Measurements from ENCODE around the gene INSR.

INSR gene

DNA sequence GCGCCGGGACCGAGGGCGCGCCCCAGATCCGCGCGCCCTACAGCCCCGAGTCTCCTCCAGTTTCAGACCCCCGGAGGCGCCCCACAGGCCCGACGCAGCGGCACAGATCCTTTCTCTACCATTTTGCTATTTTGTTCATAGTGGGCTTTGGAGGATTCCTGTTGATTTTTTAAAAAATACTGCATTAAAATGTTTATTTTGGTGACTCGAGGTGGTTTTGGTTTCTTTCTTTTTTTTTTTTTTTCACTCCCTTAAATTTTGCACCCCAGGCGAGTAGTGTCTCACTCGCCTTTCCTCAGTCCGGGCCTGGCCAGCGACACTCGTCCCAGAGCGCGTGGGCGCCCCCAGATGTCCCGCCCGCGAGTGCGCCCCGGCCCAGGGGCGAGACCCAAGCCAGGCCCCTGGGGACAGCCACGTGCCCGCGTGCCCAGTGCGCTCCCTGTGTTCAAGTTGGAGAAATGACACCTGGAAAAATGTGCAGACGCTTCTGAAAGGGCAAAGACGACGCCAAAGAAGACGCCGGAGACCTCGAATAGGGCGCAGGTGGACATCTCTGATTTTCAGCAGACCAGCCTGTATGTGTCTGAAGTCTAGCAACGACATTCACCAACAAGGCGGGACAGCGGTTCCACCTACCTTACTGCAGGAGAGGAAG, 471 bp upstream of the INSR start (continued):
- TF ChIP-seq, protein P1, sequence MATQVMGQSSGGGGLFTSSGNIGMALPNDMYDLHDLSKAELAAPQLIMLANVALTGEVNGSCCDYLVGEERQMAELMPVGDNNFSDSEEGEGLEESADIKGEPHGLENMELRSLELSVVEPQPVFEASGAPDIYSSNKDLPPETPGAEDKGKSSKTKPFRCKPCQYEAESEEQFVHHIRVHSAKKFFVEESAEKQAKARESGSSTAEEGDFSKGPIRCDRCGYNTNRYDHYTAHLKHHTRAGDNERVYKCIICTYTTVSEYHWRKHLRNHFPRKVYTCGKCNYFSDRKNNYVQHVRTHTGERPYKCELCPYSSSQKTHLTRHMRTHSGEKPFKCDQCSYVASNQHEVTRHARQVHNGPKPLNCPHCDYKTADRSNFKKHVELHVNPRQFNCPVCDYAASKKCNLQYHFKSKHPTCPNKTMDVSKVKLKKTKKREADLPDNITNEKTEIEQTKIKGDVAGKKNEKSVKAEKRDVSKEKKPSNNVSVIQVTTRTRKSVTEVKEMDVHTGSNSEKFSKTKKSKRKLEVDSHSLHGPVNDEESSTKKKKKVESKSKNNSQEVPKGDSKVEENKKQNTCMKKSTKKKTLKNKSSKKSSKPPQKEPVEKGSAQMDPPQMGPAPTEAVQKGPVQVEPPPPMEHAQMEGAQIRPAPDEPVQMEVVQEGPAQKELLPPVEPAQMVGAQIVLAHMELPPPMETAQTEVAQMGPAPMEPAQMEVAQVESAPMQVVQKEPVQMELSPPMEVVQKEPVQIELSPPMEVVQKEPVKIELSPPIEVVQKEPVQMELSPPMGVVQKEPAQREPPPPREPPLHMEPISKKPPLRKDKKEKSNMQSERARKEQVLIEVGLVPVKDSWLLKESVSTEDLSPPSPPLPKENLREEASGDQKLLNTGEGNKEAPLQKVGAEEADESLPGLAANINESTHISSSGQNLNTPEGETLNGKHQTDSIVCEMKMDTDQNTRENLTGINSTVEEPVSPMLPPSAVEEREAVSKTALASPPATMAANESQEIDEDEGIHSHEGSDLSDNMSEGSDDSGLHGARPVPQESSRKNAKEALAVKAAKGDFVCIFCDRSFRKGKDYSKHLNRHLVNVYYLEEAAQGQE (tag by site-specific recombination; IDR thresholded peaks at IDR 0.05) = peak; percentile 47; the same call in 1 of the 2 replicates
- TF ChIP-seq BCL11B (tag by site-specific recombination; IDR thresholded peaks at IDR 0.05; ENCODE audit: low read depth) (no peak), ZNF776 (tag by site-specific recombination; IDR thresholded peaks at IDR 0.05; ENCODE audit: borderline replicate concordance) (no peak), ZNF560 (tag by site-specific recombination; IDR thresholded peaks at IDR 0.05; ENCODE audit: borderline replicate concordance) (no peak), ZNF140 (tag by site-specific recombination; IDR thresholded peaks at IDR 0.05) (no peak), GFI1B (tag by site-specific recombination; IDR thresholded peaks at IDR 0.05) (no peak), ZNF843 (tag by site-specific recombination; IDR thresholded peaks at IDR 0.05) (0 out of 2 replicates have a peak, but pooled peaks have one; percentile 13), GLIS1 (tag by site-specific recombination; IDR thresholded peaks at IDR 0.05) (peak; percentile 62), ZSCAN23 (tag by site-specific recombination; IDR thresholded peaks at IDR 0.05) (no peak), ZNF174 (tag by site-specific recombination; IDR thresholded peaks at IDR 0.05) (no peak), HOXC10 (CRISPR knock-in tag; IDR thresholded peaks at IDR 0.05) (no peak), ZNF19 (tag by site-specific recombination; IDR thresholded peaks at IDR 0.05; ENCODE audit: low read depth) (no peak), ZNF571 (tag by site-specific recombination; IDR thresholded peaks at IDR 0.05) (no peak), FEZF1 (tag by site-specific recombination; IDR thresholded peaks at IDR 0.05) (no peak), ZNF777 (tag by site-specific recombination; IDR thresholded peaks at IDR 0.05; ENCODE audit: borderline replicate concordance) (no peak), GLIS2 (tag by site-specific recombination; IDR thresholded peaks at IDR 0.05) (peak; percentile 68; the same call in 1 of the 2 replicates), ZEB2 (tag by site-specific recombination; IDR thresholded peaks at IDR 0.05) (peak; percentile 51; the same call in 1 of the 2 replicates), ZNF112 (tag by site-specific recombination; IDR thresholded peaks at IDR 0.05) (no peak)
- TF ChIP-seq, protein P2, sequence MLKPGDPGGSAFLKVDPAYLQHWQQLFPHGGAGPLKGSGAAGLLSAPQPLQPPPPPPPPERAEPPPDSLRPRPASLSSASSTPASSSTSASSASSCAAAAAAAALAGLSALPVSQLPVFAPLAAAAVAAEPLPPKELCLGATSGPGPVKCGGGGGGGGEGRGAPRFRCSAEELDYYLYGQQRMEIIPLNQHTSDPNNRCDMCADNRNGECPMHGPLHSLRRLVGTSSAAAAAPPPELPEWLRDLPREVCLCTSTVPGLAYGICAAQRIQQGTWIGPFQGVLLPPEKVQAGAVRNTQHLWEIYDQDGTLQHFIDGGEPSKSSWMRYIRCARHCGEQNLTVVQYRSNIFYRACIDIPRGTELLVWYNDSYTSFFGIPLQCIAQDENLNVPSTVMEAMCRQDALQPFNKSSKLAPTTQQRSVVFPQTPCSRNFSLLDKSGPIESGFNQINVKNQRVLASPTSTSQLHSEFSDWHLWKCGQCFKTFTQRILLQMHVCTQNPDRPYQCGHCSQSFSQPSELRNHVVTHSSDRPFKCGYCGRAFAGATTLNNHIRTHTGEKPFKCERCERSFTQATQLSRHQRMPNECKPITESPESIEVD (tag by site-specific recombination; IDR thresholded peaks at IDR 0.05) = no peak
- TF ChIP-seq, protein P3, sequence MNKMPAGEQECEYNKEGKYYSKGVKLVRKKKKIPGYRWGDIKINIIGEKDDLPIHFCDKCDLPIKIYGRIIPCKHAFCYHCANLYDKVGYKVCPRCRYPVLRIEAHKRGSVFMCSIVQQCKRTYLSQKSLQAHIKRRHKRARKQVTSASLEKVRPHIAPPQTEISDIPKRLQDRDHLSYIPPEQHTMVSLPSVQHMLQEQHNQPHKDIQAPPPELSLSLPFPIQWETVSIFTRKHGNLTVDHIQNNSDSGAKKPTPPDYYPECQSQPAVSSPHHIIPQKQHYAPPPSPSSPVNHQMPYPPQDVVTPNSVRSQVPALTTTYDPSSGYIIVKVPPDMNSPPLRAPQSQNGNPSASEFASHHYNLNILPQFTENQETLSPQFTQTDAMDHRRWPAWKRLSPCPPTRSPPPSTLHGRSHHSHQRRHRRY (tag by site-specific recombination; IDR thresholded peaks at IDR 0.05) = no peak
- TF ChIP-seq, protein P4, sequence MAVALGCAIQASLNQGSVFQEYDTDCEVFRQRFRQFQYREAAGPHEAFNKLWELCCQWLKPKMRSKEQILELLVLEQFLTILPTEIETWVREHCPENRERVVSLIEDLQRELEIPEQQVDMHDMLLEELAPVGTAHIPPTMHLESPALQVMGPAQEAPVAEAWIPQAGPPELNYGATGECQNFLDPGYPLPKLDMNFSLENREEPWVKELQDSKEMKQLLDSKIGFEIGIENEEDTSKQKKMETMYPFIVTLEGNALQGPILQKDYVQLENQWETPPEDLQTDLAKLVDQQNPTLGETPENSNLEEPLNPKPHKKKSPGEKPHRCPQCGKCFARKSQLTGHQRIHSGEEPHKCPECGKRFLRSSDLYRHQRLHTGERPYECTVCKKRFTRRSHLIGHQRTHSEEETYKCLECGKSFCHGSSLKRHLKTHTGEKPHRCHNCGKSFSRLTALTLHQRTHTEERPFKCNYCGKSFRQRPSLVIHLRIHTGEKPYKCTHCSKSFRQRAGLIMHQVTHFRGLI (tag by site-specific recombination; IDR thresholded peaks at IDR 0.05) = 0 out of 2 replicates have a peak, but pooled peaks have one; percentile 15
- TF ChIP-seq, protein P5, sequence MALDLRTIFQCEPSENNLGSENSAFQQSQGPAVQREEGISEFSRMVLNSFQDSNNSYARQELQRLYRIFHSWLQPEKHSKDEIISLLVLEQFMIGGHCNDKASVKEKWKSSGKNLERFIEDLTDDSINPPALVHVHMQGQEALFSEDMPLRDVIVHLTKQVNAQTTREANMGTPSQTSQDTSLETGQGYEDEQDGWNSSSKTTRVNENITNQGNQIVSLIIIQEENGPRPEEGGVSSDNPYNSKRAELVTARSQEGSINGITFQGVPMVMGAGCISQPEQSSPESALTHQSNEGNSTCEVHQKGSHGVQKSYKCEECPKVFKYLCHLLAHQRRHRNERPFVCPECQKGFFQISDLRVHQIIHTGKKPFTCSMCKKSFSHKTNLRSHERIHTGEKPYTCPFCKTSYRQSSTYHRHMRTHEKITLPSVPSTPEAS (tag by site-specific recombination; IDR thresholded peaks at IDR 0.05) = 0 out of 2 replicates have a peak, but pooled peaks have one; percentile 19
- TF ChIP-seq, protein P6, sequence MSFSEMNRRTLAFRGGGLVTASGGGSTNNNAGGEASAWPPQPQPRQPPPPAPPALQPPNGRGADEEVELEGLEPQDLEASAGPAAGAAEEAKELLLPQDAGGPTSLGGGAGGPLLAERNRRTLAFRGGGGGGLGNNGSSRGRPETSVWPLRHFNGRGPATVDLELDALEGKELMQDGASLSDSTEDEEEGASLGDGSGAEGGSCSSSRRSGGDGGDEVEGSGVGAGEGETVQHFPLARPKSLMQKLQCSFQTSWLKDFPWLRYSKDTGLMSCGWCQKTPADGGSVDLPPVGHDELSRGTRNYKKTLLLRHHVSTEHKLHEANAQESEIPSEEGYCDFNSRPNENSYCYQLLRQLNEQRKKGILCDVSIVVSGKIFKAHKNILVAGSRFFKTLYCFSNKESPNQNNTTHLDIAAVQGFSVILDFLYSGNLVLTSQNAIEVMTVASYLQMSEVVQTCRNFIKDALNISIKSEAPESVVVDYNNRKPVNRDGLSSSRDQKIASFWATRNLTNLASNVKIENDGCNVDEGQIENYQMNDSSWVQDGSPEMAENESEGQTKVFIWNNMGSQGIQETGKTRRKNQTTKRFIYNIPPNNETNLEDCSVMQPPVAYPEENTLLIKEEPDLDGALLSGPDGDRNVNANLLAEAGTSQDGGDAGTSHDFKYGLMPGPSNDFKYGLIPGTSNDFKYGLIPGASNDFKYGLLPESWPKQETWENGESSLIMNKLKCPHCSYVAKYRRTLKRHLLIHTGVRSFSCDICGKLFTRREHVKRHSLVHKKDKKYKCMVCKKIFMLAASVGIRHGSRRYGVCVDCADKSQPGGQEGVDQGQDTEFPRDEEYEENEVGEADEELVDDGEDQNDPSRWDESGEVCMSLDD (tag by site-specific recombination; IDR thresholded peaks at IDR 0.05) = peak; percentile 75; the same call in 1 of the 2 replicates
- TF ChIP-seq, protein P7, sequence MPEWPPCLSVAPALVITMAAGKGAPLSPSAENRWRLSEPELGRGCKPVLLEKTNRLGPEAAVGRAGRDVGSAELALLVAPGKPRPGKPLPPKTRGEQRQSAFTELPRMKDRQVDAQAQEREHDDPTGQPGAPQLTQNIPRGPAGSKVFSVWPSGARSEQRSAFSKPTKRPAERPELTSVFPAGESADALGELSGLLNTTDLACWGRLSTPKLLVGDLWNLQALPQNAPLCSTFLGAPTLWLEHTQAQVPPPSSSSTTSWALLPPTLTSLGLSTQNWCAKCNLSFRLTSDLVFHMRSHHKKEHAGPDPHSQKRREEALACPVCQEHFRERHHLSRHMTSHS (tag by site-specific recombination; IDR thresholded peaks at IDR 0.05) = no peak
- TF ChIP-seq, protein P8, sequence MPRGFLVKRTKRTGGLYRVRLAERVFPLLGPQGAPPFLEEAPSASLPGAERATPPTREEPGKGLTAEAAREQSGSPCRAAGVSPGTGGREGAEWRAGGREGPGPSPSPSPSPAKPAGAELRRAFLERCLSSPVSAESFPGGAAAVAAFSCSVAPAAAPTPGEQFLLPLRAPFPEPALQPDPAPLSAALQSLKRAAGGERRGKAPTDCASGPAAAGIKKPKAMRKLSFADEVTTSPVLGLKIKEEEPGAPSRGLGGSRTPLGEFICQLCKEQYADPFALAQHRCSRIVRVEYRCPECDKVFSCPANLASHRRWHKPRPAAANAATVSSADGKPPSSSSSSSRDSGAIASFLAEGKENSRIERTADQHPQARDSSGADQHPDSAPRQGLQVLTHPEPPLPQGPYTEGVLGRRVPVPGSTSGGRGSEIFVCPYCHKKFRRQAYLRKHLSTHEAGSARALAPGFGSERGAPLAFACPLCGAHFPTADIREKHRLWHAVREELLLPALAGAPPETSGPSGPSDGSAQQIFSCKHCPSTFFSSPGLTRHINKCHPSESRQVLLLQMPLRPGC (tag by site-specific recombination; IDR thresholded peaks at IDR 0.05) = no peak
